ENCODE results near the gene DLG4.
A peak's percentile ranks its signal among the peaks of the same experiment; 100 is the strongest.
"Not testable (repeated sequence)": the region's sequence is repeated elsewhere in the genome, so short reads cannot be mapped to it uniquely, and the experiment has no call there.

Gene DLG4

GRCh38 chr17:7211491-7212273 lies 8.0 kb downstream of the DLG4 start:
- DNase-seq, result no peak

GRCh38 chr17:7208754-7209460 lies 10.7 kb downstream of the DLG4 start:
- DNase-seq, result no peak

GRCh38 chr17:7208027-7208571 lies 11.5 kb downstream of the DLG4 start:
- no peak for DNase-seq

GRCh38 chr17:7207120-7208001 lies 12.3 kb downstream of the DLG4 start:
- DNase-seq, result no peak

GRCh38 chr17:7205561-7205960 lies 14.1 kb downstream of the DLG4 start:
- no peak for DNase-seq

- peak; percentile 89 for DNase-seq
Measured at GRCh38 chr17:7204828-7205461, 14.7 kb downstream of the DLG4 start.

GRCh38 chr17:7204336-7204735 lies 15.3 kb downstream of the DLG4 start:
- no peak for DNase-seq

- no peak for DNase-seq
Measured at GRCh38 chr17:7203391-7203790, 16.2 kb downstream of the DLG4 start.

GRCh38 chr17:7196651-7197401 lies 22.8 kb downstream of the DLG4 start:
- no peak for DNase-seq

- DNase-seq, result no peak
Measured at GRCh38 chr17:7195971-7196370, 23.7 kb downstream of the DLG4 start.

GRCh38 chr17:7192271-7192937 lies 27.2 kb downstream of the DLG4 start:
- DNase-seq, result no peak

GRCh38 chr17:7191571-7192270 lies 27.9 kb downstream of the DLG4 start:
- no peak for DNase-seq

GRCh38 chr17:7191069-7191468 lies 28.6 kb downstream of the DLG4 start:
- DNase-seq, result no peak

- DNase-seq, result no peak
Measured at GRCh38 chr17:7190276-7190917, 29.2 kb downstream of the DLG4 start.

- DNase-seq, result no peak
Measured at GRCh38 chr17:7186241-7186640, 33.4 kb downstream of the DLG4 start.

- DNase-seq, result no peak
Measured at GRCh38 chr17:7184647-7185046, 35.0 kb downstream of the DLG4 start.

GRCh38 chr17:7184091-7184488 lies 35.5 kb downstream of the DLG4 start:
- DNase-seq, result no peak

GRCh38 chr17:7183433-7184090 lies 36.1 kb downstream of the DLG4 start:
- DNase-seq, result no peak

- not testable (repeated sequence) for DNase-seq
Measured at GRCh38 chr17:7182101-7182500, 37.5 kb downstream of the DLG4 start.

Measured in stimulated activated CD4-positive, alpha-beta T cell treated with anti-CD3 and anti-CD28 coated beads, Interleukin-4, amount 100 ng/mL, for 24 hours (primary cell).